SK-N-MC (cell line): Measurements from ENCODE around the gene STK32B.

ENCODE experiments used
- FOXP2 ChIP-seq: optimal IDR thresholded peaks from 2 replicates; pipeline ENCODE3; 2011; ENCODE audit warnings: mild to moderate bottlenecking, moderate library complexity; ENCODE audit not compliant: insufficient read depth; ENCODE audit errors: extremely low read length, control extremely low read depth
- POLR2AphosphoS5 ChIP-seq: IDR thresholded peaks from 2 replicates; pipeline ENCODE4 v1.6.1; 2012; ENCODE audit warnings: mild to moderate bottlenecking, low read depth, low read length, borderline replicate concordance

- no peak for TF ChIP-seq POLR2AphosphoS5
- TF ChIP-seq FOXP2 = no peak
Observed at GRCh38 chr4:5515646-5516045, 464.4 kb downstream of the STK32B start.
